H1 (cell line): Measurements from ENCODE around the gene SMAD6.

Experiments used
- BRCA1 ChIP-seq: IDR thresholded peaks from 2 replicates; pipeline ENCODE4 v1.6.1; 2012; ENCODE audit warnings: low read depth, low read length, improper control_type of control experiment
- HDAC2 ChIP-seq, 2 experiments: fragments of 300-600 bp in 1 of 2; sonication (generic) in 1 of 2; IDR thresholded peaks; 2 replicates each; pipeline ENCODE4 v1.6.1; 2011 to 2012; ENCODE audit warnings: low read depth in 2 of 2, low read length in 2 of 2, mild to moderate bottlenecking in 2 of 2, moderate library complexity in 2 of 2, borderline replicate concordance in 1 of 2, inconsistent platforms in 1 of 2
- HDAC6 ChIP-seq: IDR thresholded peaks from one replicate; pipeline ENCODE4 v1.7.1; 2012; ENCODE audit warnings: low read depth, mild to moderate bottlenecking, inconsistent platforms, low read length, moderate library complexity
- JUN ChIP-seq: IDR thresholded peaks from 2 replicates; pipeline ENCODE4 v1.6.1; 2011; ENCODE audit warnings: low read depth, mild to moderate bottlenecking, improper control_type of control experiment, low read length
- KDM1A ChIP-seq: fragments of 200-600, 300-600 bp; sonication (generic); IDR thresholded peaks from 2 replicates; pipeline ENCODE4 v1.7.1; 2016; ENCODE audit warnings: mild to moderate bottlenecking, low read length, borderline replicate concordance
- POLR2A ChIP-seq, 2 experiments: IDR thresholded peaks; 1 replicate in 1 of 2; 2 replicates in 1 of 2; pipeline ENCODE4 v1.6.1; 2011; ENCODE audit warnings: low read depth in 2 of 2, low read length in 2 of 2, mild to moderate bottlenecking in 2 of 2; ENCODE audit errors: control extremely low read depth in 1 of 2
- POLR2AphosphoS5 ChIP-seq: IDR thresholded peaks from 2 replicates; pipeline ENCODE4 v1.6.1; 2011; ENCODE audit warnings: low read depth, low read length
- TBP ChIP-seq: IDR thresholded peaks from 2 replicates; pipeline ENCODE4 v1.6.1; 2011; ENCODE audit warnings: low read depth, low read length, improper control_type of control experiment
- TF ChIP-seq, protein P1 (sequence below), 3 experiments: IDR thresholded peaks; 1 replicate in 2 of 3; 2 replicates in 1 of 3; pipeline versions ENCODE4 v1.5.1 to v1.6.1; 2011; ENCODE audit warnings: low read length in 3 of 3, mild to moderate bottlenecking in 3 of 3, inconsistent platforms in 2 of 3, low read depth in 1 of 3, moderate library complexity in 1 of 3; ENCODE audit not compliant: insufficient read depth in 1 of 3; ENCODE audit errors: control extremely low read depth in 1 of 3

DNA sequence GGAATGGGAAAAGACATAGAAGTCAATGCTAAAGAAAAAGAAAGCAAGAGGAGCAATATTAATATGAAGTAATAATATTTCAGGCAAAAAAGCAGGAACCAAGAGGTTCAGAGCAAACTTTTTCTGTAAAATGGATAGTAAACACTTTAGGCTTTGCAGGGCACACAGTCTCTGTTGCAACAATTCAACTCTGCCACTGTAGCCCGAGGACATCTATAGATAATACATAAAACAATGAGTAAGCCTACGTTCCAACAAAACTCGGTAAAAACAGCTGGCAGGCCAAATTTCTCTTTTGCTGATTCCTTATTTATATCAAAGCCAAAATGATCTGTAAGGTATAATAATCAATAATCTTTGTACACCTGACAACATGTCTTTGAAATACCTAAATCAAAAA is 56.8 kb downstream of the SMAD6 start:
- TF ChIP-seq KDM1A = no peak
- no peak for TF ChIP-seq BRCA1
- no peak for TF ChIP-seq TBP
- TF ChIP-seq, protein P1, sequence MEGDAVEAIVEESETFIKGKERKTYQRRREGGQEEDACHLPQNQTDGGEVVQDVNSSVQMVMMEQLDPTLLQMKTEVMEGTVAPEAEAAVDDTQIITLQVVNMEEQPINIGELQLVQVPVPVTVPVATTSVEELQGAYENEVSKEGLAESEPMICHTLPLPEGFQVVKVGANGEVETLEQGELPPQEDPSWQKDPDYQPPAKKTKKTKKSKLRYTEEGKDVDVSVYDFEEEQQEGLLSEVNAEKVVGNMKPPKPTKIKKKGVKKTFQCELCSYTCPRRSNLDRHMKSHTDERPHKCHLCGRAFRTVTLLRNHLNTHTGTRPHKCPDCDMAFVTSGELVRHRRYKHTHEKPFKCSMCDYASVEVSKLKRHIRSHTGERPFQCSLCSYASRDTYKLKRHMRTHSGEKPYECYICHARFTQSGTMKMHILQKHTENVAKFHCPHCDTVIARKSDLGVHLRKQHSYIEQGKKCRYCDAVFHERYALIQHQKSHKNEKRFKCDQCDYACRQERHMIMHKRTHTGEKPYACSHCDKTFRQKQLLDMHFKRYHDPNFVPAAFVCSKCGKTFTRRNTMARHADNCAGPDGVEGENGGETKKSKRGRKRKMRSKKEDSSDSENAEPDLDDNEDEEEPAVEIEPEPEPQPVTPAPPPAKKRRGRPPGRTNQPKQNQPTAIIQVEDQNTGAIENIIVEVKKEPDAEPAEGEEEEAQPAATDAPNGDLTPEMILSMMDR (IDR thresholded peaks at IDR 0.05; ENCODE audit: control extremely low read depth in 1 of 3, insufficient read depth in 1 of 3, low read depth in 1 of 3, low read length in 3 of 3) = no peak
- TF ChIP-seq POLR2AphosphoS5 = no peak
- TF ChIP-seq HDAC2 (IDR thresholded peaks at IDR 0.05; ENCODE audit: borderline replicate concordance in 1 of 2, low read depth in 2 of 2, low read length in 2 of 2) = no peak
- no peak for TF ChIP-seq HDAC6
- no peak for TF ChIP-seq JUN
- TF ChIP-seq POLR2A (IDR thresholded peaks at IDR 0.05; ENCODE audit: control extremely low read depth in 1 of 2, low read depth in 2 of 2, low read length in 2 of 2) = no peak
